ENCODE measurements around the gene POLG. TPM values are rescaled to one million over a fixed set of nuclear protein-coding genes. Genes with fewer than 3 reads are reported as not detected.

The POLG gene
- total and polyA plus RNA-seq, 2 of the 13 experiments (the other 11 are each of a cell fraction or from before 2014, with no cell fraction given), result 26.6 to 35.5 TPM

GRCh38 chr15:89358755-89359439 lies 24.3 kb upstream of the POLG start (continued):
- TF ChIP-seq, protein P1, sequence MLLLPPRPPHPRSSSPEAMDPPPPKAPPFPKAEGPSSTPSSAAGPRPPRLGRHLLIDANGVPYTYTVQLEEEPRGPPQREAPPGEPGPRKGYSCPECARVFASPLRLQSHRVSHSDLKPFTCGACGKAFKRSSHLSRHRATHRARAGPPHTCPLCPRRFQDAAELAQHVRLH (CRISPR knock-in tag; IDR thresholded peaks at IDR 0.05; ENCODE audit: borderline replicate concordance, low read depth), result peak; percentile 63; the same call in 1 of the 2 replicates
- no peak for TF ChIP-seq ZNF788 (CRISPR knock-in tag; IDR thresholded peaks at IDR 0.05; ENCODE audit: borderline replicate concordance)
- TF ChIP-seq SRF (IDR thresholded peaks at IDR 0.05; ENCODE audit: low read depth, low read length), result no peak
- no peak for TF ChIP-seq GLI4 (CRISPR knock-in tag; IDR thresholded peaks at IDR 0.05; ENCODE audit: borderline replicate concordance)
- no peak for TF ChIP-seq ZNF12 (CRISPR knock-in tag; IDR thresholded peaks at IDR 0.05)
- TF ChIP-seq, protein P2, sequence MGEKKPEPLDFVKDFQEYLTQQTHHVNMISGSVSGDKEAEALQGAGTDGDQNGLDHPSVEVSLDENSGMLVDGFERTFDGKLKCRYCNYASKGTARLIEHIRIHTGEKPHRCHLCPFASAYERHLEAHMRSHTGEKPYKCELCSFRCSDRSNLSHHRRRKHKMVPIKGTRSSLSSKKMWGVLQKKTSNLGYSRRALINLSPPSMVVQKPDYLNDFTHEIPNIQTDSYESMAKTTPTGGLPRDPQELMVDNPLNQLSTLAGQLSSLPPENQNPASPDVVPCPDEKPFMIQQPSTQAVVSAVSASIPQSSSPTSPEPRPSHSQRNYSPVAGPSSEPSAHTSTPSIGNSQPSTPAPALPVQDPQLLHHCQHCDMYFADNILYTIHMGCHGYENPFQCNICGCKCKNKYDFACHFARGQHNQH (CRISPR knock-in tag; IDR thresholded peaks at IDR 0.05), result 0 out of 2 replicates have a peak, but pooled peaks have one; percentile 53
- TF ChIP-seq KDM4B (CRISPR knock-in tag; IDR thresholded peaks at IDR 0.05), result 0 out of 2 replicates have a peak, but pooled peaks have one; percentile 13
- TF ChIP-seq ZNF335 (CRISPR knock-in tag; IDR thresholded peaks at IDR 0.05), result no peak
- TF ChIP-seq ZNF644 (CRISPR knock-in tag; IDR thresholded peaks at IDR 0.05; ENCODE audit: low read depth), result no peak
- TF ChIP-seq, protein P3, sequence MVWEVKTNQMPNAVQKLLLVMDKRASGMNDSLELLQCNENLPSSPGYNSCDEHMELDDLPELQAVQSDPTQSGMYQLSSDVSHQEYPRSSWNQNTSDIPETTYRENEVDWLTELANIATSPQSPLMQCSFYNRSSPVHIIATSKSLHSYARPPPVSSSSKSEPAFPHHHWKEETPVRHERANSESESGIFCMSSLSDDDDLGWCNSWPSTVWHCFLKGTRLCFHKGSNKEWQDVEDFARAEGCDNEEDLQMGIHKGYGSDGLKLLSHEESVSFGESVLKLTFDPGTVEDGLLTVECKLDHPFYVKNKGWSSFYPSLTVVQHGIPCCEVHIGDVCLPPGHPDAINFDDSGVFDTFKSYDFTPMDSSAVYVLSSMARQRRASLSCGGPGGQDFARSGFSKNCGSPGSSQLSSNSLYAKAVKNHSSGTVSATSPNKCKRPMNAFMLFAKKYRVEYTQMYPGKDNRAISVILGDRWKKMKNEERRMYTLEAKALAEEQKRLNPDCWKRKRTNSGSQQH (CRISPR knock-in tag; IDR thresholded peaks at IDR 0.05; ENCODE audit: low read depth), result 0 out of 2 replicates have a peak, but pooled peaks have one; percentile 20
- TF ChIP-seq NFKB2 (CRISPR knock-in tag; IDR thresholded peaks at IDR 0.05; ENCODE audit: borderline replicate concordance), result peak; percentile 67; the same call in 1 of the 2 replicates
- TF ChIP-seq YEATS4 (CRISPR knock-in tag; IDR thresholded peaks at IDR 0.05; ENCODE audit: borderline replicate concordance), result peak; percentile 17; the same call in 1 of the 2 replicates
- TF ChIP-seq ZNF296 (CRISPR knock-in tag; conservative IDR thresholded peaks at IDR 0.05), result no peak
- TF ChIP-seq ZNF777 (CRISPR knock-in tag; IDR thresholded peaks at IDR 0.05), result peak; percentile 47
- 0 out of 2 replicates have a peak, but pooled peaks have one; percentile 18 for TF ChIP-seq TFE3 (CRISPR knock-in tag; IDR thresholded peaks at IDR 0.05)
- TF ChIP-seq HMGXB4 (CRISPR knock-in tag; IDR thresholded peaks at IDR 0.05; ENCODE audit: borderline replicate concordance in 1 of 2, low read depth in 1 of 2), result peak; percentile 86 to 91
- TF ChIP-seq ZFY (CRISPR knock-in tag; IDR thresholded peaks at IDR 0.05), result peak; percentile 33; the same call in 1 of the 2 replicates
- TF ChIP-seq RBAK (CRISPR knock-in tag; IDR thresholded peaks at IDR 0.05), result no peak
- TF ChIP-seq, protein P4, sequence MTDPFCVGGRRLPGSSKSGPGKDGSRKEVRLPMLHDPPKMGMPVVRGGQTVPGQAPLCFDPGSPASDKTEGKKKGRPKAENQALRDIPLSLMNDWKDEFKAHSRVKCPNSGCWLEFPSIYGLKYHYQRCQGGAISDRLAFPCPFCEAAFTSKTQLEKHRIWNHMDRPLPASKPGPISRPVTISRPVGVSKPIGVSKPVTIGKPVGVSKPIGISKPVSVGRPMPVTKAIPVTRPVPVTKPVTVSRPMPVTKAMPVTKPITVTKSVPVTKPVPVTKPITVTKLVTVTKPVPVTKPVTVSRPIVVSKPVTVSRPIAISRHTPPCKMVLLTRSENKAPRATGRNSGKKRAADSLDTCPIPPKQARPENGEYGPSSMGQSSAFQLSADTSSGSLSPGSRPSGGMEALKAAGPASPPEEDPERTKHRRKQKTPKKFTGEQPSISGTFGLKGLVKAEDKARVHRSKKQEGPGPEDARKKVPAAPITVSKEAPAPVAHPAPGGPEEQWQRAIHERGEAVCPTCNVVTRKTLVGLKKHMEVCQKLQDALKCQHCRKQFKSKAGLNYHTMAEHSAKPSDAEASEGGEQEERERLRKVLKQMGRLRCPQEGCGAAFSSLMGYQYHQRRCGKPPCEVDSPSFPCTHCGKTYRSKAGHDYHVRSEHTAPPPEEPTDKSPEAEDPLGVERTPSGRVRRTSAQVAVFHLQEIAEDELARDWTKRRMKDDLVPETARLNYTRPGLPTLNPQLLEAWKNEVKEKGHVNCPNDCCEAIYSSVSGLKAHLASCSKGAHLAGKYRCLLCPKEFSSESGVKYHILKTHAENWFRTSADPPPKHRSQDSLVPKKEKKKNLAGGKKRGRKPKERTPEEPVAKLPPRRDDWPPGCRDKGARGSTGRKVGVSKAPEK (CRISPR knock-in tag; IDR thresholded peaks at IDR 0.05; ENCODE audit: borderline replicate concordance), result 0 out of 2 replicates have a peak, but pooled peaks have one; percentile 28
- no peak for TF ChIP-seq ISL2 (CRISPR knock-in tag; IDR thresholded peaks at IDR 0.05)

All from HepG2 (cell line).